SK-N-SH (cell line): ENCODE results near the gene SMIM13. TPM values are rescaled to one million over a fixed set of nuclear protein-coding genes. Genes with fewer than 3 reads are reported as not detected.

Experiments
- CTCF ChIA-PET: fragments of 300-600, 350-600 bp; formaldehyde crosslinking; extraction: SDS; loops from one replicate; lab custom pipeline; 2021; lab: Yijun Ruan, JAX
- POLR2A ChIA-PET: fragments of 350-600 bp; sonication (Branson Sonifier 250); formaldehyde crosslinking; extraction: SDS; loops from one replicate; lab custom pipeline; 2020; ENCODE audit warnings: antibody characterized with exemption, inconsistent platforms; lab: Yijun Ruan, JAX
- DNase-seq: peaks from one replicate; pipeline ENCODE4 v3.0.0; 2012
- H2AFZ ChIP-seq: fragments of 200-600 bp; sonication (generic); 2 replicates; pipeline ENCODE4 v1.8.1; 2016; ENCODE audit warnings: antibody characterized with exemption, mild to moderate bottlenecking, low read depth
- H3F3A ChIP-seq: fragments of 200-600 bp; sonication (generic); replicated peaks from 2 replicates; pipeline ENCODE3; 2016; ENCODE audit warnings: antibody characterized with exemption, mild to moderate bottlenecking; ENCODE audit not compliant: insufficient read depth
- H3K27ac ChIP-seq, 2 experiments: fragments of 200-500 bp in 1 of 2; fragments of 200-600 bp in 1 of 2; sonication (Bioruptor generic) in 1 of 2; sonication (generic), shearing (Covaris generic) in 1 of 2; 2 replicates each; pipeline versions ENCODE4 v1.5.1 to v1.6.1; 2014 to 2016; ENCODE audit warnings: low read depth in 2 of 2, inconsistent platforms in 1 of 2, low read length in 1 of 2, mild to moderate bottlenecking in 1 of 2, mixed read lengths in 1 of 2
- H3K27me3 ChIP-seq: fragments of 200-600 bp; sonication (generic), shearing (Covaris generic); 2 replicates; pipeline ENCODE4 v1.6.1; 2016; ENCODE audit warnings: mixed run types; ENCODE audit not compliant: insufficient read depth
- H3K36me3 ChIP-seq, 2 experiments: fragments of 200-500 bp in 1 of 2; fragments of 200-600 bp in 1 of 2; sonication (Bioruptor generic) in 1 of 2; sonication (generic) in 1 of 2; replicated peaks in 1 of 2; 2 replicates each; pipeline versions ENCODE3 to v1.5.1; 2014 to 2016; ENCODE audit warnings: low read length in 1 of 2, mild to moderate bottlenecking in 1 of 2; ENCODE audit not compliant: insufficient read depth in 2 of 2, control insufficient read depth in 1 of 2
- H3K4me1 ChIP-seq, 2 experiments: fragments of 200-500 bp in 1 of 2; fragments of 200-600 bp in 1 of 2; sonication (Bioruptor generic) in 1 of 2; sonication (generic), shearing (Covaris generic) in 1 of 2; 2 replicates each; pipeline versions ENCODE4 v1.5.1 to v1.6.1; 2014 to 2016; ENCODE audit warnings: low read depth in 1 of 2, low read length in 1 of 2, mixed run types in 1 of 2; ENCODE audit not compliant: insufficient read depth in 2 of 2, control insufficient read depth in 1 of 2
- H3K4me2 ChIP-seq: fragments of 200-600 bp; sonication (generic), shearing (Covaris generic); 2 replicates; pipeline ENCODE4 v1.6.1; 2017; ENCODE audit warnings: mixed run types
- H3K4me3 ChIP-seq, 2 experiments: fragments of 200-500 bp in 1 of 2; fragments of 200-600 bp in 1 of 2; sonication (Bioruptor generic) in 1 of 2; sonication (generic), shearing (Covaris generic) in 1 of 2; 2 replicates each; pipeline versions ENCODE4 v1.5.1 to v1.8.1; 2014 to 2016; ENCODE audit warnings: low read depth in 2 of 2, inconsistent platforms in 1 of 2, low read length in 1 of 2, mild to moderate bottlenecking in 1 of 2, mixed read lengths in 1 of 2, moderate library complexity in 1 of 2
- H3K79me2 ChIP-seq: fragments of 200-600 bp; sonication (generic); 2 replicates; pipeline ENCODE4 v1.8.1; 2017; ENCODE audit warnings: mild to moderate bottlenecking; ENCODE audit not compliant: insufficient read depth
- H3K9ac ChIP-seq: fragments of 200-600 bp; sonication (generic); 2 replicates; pipeline ENCODE4 v1.6.1; 2017; ENCODE audit warnings: mixed run types
- H3K9me2 ChIP-seq: fragments of 200-600 bp; sonication (generic); 2 replicates; pipeline ENCODE4 v1.6.1; 2017; ENCODE audit warnings: mixed run types
- H3K9me3 ChIP-seq: fragments of 200-600 bp; sonication (generic); 2 replicates; pipeline ENCODE4 v1.6.1; 2017; ENCODE audit warnings: mixed run types, mild to moderate bottlenecking, moderate library complexity
- H4K20me1 ChIP-seq: fragments of 200-600 bp; sonication (generic); 2 replicates; pipeline ENCODE4 v1.6.1; 2017; ENCODE audit warnings: mild to moderate bottlenecking, mixed run types; ENCODE audit not compliant: insufficient read depth
- CHD2 ChIP-seq: fragments of 150-350 bp; IDR thresholded peaks from 2 replicates; pipeline ENCODE4 v1.6.1; 2018; ENCODE audit warnings: low read length; ENCODE audit not compliant: partially characterized antibody
- ELF1 ChIP-seq: IDR thresholded peaks from 2 replicates; pipeline ENCODE4 v1.4.0; 2012
- FOXJ3 ChIP-seq: sonication (generic); formaldehyde crosslinking; IDR thresholded peaks from 2 replicates; pipeline ENCODE4 v1.5.1; 2020; ENCODE audit warnings: mild to moderate bottlenecking, missing genetic modification reagents
- GABPA ChIP-seq: IDR thresholded peaks from 2 replicates; pipeline ENCODE4 v1.4.0; 2012; ENCODE audit warnings: low read depth, mild to moderate bottlenecking
- MEF2A ChIP-seq: IDR thresholded peaks from 2 replicates; pipeline ENCODE4 v1.4.0; 2012; ENCODE audit warnings: low read depth, borderline replicate concordance
- MXI1 ChIP-seq: IDR thresholded peaks from 2 replicates; pipeline ENCODE4 v1.6.1; 2012; ENCODE audit warnings: mild to moderate bottlenecking, low read depth, low read length, improper control_type of control experiment
- NRF1 ChIP-seq: IDR thresholded peaks from 2 replicates; pipeline ENCODE4 v1.6.1; 2012; ENCODE audit warnings: low read depth, mild to moderate bottlenecking, low read length
- RAD21 ChIP-seq: IDR thresholded peaks from 2 replicates; pipeline ENCODE4 v1.6.1; 2012; ENCODE audit warnings: mild to moderate bottlenecking, low read length
- RCOR1 ChIP-seq: fragments of 150-350 bp; IDR thresholded peaks from 2 replicates; pipeline ENCODE4 v1.6.1; 2017; ENCODE audit warnings: antibody characterized with exemption, low read length
- RFX5 ChIP-seq: IDR thresholded peaks from 2 replicates; pipeline ENCODE4 v1.6.1; 2012; ENCODE audit warnings: mild to moderate bottlenecking, improper control_type of control experiment, low read length
- SMC3 ChIP-seq: IDR thresholded peaks from 2 replicates; pipeline ENCODE4 v1.6.1; 2012; ENCODE audit warnings: low read depth, low read length, improper control_type of control experiment
- TCF12 ChIP-seq: IDR thresholded peaks from 2 replicates; pipeline ENCODE4 v1.4.0; 2012
- YY1 ChIP-seq: IDR thresholded peaks from 2 replicates; pipeline ENCODE4 v1.4.0; 2012; ENCODE audit warnings: low read depth, mild to moderate bottlenecking
- WGBS: methylation state at CpG from one replicate; pipeline ENCODE4 v1.1.6; 2017; ENCODE audit warnings: low lambda C conversion rate; 5-methylcytosine and 5-hydroxymethylcytosine counted together
- polyA plus RNA-seq, 3 experiments: library from polyadenylated mRNA; depleted of rRNA; stranded (reverse); fragments of >200 nt; gene quantifications; 2 replicates each; pipeline ENCODE4 v1.2.3, GENCODE V29; 2012
- TF ChIP-seq, protein P1 (sequence below): IDR thresholded peaks from 2 replicates; pipeline ENCODE4 v1.6.1; 2012; ENCODE audit warnings: mild to moderate bottlenecking, low read depth, low read length, moderate library complexity
- TF ChIP-seq, protein P2 (sequence below): fragments of 200-600 bp; sonication (generic); IDR thresholded peaks from 2 replicates; pipeline ENCODE4 v1.6.1; 2017; ENCODE audit warnings: antibody characterized with exemption, mild to moderate bottlenecking, moderate library complexity

The SMIM13 gene
- polyA plus RNA-seq, 1 of the 3 experiments (the other 2 are of a cell fraction), result 2.1 TPM

DNA sequence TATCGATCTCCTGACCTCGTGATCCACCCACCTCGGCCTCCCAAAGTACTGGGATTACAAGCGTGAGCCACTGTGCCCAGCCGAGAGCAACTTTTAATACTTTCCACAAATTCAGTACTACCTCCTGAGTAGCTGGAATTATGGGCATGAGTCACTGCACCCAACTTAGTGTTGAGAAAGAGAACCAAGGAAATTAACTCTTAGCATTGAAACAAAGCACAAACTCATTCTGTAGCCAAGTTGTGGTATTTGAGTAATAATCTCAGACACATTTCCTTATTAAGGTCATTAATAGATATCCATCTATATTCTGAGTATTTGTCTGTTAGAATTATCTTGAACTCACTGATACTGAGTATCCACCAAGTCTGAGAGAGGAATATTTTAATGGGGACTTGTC, 35.2 kb upstream of the SMIM13 start:
- ChIA-PET POLR2A (no interaction called here), CTCF (interaction anchor here (0.9 to 1.5 kb wide), 2 partner anchors 11 to 19 kb away, joined by 3 to 4 read pairs; no protein-coding TSS in a partner anchor)
- no peaks in the 10 kb centered on the region for H3K9me2 ChIP-seq

DNA sequence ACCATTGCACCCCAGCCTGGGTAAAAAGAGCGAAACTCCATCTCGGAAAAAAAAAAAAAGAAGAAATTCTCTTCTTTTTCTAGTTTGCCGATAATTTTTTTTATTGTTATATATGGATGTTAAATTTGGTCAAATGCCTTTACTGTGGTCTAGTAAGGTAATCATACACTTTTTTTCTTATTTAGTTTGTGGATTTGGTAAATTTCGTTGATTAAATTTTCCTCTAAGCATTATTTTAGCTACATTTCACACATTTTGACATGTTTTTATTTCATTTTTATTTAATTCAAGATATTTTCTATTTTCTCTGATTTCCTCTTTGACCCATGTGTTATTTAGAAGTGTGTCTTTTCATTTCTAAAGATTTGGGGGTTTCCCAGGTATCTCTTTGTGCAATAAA, 31.6 kb upstream of the SMIM13 start:
- Histone ChIP-seq H3F3A (no peaks in the 10 kb centered on the region), H3K4me3 (no peak overlapping the region), H3K36me3 (no peaks in the 10 kb centered on the region), H3K9me3 (no peaks in the 10 kb centered on the region), H4K20me1 (no peaks in the 10 kb centered on the region), H3K79me2 (no peaks in the 10 kb centered on the region), H3K27me3 (no peaks in the 10 kb centered on the region), H3K27ac (no peak overlapping the region), H2AFZ (no peak overlapping the region), H3K4me1 (no peaks in the 10 kb centered on the region), H3K9ac (no peak overlapping the region), H3K9me2 (no peaks in the 10 kb centered on the region), H3K4me2 (no peak overlapping the region)
- no peak for DNase-seq
- WGBS, result 72% methylated on average over 4 of the region's 4 CpGs
- CTCF ChIA-PET, result interaction anchor here (0.7 to 2.0 kb wide), 3 partner anchors 18 to 111 kb away, joined by 3 to 8 read pairs (median 6); partner anchors contain the start of gene ELOVL2
- TF ChIP-seq YY1 (no peak), RFX5 (no peak), MXI1 (no peak), MEF2A (no peak), GABPA (no peak), RAD21 (no peak), SMC3 (no peak), NRF1 (no peak), ELF1 (no peak), TCF12 (no peak), FOXJ3 (no peak), RCOR1 (no peak)
- TF ChIP-seq, protein P1, sequence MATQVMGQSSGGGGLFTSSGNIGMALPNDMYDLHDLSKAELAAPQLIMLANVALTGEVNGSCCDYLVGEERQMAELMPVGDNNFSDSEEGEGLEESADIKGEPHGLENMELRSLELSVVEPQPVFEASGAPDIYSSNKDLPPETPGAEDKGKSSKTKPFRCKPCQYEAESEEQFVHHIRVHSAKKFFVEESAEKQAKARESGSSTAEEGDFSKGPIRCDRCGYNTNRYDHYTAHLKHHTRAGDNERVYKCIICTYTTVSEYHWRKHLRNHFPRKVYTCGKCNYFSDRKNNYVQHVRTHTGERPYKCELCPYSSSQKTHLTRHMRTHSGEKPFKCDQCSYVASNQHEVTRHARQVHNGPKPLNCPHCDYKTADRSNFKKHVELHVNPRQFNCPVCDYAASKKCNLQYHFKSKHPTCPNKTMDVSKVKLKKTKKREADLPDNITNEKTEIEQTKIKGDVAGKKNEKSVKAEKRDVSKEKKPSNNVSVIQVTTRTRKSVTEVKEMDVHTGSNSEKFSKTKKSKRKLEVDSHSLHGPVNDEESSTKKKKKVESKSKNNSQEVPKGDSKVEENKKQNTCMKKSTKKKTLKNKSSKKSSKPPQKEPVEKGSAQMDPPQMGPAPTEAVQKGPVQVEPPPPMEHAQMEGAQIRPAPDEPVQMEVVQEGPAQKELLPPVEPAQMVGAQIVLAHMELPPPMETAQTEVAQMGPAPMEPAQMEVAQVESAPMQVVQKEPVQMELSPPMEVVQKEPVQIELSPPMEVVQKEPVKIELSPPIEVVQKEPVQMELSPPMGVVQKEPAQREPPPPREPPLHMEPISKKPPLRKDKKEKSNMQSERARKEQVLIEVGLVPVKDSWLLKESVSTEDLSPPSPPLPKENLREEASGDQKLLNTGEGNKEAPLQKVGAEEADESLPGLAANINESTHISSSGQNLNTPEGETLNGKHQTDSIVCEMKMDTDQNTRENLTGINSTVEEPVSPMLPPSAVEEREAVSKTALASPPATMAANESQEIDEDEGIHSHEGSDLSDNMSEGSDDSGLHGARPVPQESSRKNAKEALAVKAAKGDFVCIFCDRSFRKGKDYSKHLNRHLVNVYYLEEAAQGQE, result no peak
- POLR2A ChIA-PET, result no interaction called here

More for the DNA sequence above, 35.2 kb upstream of the SMIM13 start:
- 87% methylated on average over 5 of the region's 5 CpGs for WGBS
- H4K20me1 ChIP-seq, result no peaks in the 10 kb centered on the region
- no peak overlapping the region for H3K4me3 ChIP-seq
- no peaks in the 10 kb centered on the region for H3K36me3 ChIP-seq
- no peaks in the 10 kb centered on the region for H3K4me1 ChIP-seq
- H3K9ac ChIP-seq, result no peak overlapping the region
- no peak for DNase-seq
- no peak overlapping the region for H3K27ac ChIP-seq
- no peaks in the 10 kb centered on the region for H3K9me3 ChIP-seq
- TF ChIP-seq, protein P2, sequence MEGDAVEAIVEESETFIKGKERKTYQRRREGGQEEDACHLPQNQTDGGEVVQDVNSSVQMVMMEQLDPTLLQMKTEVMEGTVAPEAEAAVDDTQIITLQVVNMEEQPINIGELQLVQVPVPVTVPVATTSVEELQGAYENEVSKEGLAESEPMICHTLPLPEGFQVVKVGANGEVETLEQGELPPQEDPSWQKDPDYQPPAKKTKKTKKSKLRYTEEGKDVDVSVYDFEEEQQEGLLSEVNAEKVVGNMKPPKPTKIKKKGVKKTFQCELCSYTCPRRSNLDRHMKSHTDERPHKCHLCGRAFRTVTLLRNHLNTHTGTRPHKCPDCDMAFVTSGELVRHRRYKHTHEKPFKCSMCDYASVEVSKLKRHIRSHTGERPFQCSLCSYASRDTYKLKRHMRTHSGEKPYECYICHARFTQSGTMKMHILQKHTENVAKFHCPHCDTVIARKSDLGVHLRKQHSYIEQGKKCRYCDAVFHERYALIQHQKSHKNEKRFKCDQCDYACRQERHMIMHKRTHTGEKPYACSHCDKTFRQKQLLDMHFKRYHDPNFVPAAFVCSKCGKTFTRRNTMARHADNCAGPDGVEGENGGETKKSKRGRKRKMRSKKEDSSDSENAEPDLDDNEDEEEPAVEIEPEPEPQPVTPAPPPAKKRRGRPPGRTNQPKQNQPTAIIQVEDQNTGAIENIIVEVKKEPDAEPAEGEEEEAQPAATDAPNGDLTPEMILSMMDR, result no peak
- TF ChIP-seq CHD2, result no peak
- no peaks in the 10 kb centered on the region for H3F3A ChIP-seq
- H3K79me2 ChIP-seq, result no peaks in the 10 kb centered on the region
- H3K27me3 ChIP-seq, result no peaks in the 10 kb centered on the region
- no peak overlapping the region for H2AFZ ChIP-seq
- no peak overlapping the region for H3K4me2 ChIP-seq
